Central memory CD4-positive, alpha-beta T cell (primary cell): ENCODE results near the gene NRIP3.
"Not testable (repeated sequence)": the region's sequence is repeated elsewhere in the genome, so short reads cannot be mapped to it uniquely, and the experiment has no call there.

Source experiments
- DNase-seq: peaks from one replicate; pipeline ENCODE4 v3.0.0; 2022

The NRIP3 gene

DNA sequence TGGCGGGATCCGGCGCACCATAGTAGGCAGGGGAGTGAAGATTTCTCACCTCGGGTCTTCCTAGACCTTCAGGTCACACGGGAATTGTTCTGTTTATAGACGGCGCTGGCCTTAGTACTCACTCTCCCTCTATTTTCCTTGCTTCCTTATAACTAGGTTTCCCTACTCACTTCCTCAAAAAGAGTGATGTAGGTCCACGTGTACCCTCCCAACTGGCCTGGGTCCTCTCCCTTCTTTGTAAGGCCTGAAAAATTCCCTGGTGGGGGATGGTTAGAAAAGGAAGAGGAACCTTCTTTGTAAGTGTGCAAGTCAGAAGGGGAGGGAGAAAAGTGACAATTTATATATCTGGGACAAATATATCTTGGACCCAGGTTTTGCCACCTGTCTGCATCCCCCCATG is 36.6 kb downstream of the NRIP3 start:
- no peak for DNase-seq

DNA sequence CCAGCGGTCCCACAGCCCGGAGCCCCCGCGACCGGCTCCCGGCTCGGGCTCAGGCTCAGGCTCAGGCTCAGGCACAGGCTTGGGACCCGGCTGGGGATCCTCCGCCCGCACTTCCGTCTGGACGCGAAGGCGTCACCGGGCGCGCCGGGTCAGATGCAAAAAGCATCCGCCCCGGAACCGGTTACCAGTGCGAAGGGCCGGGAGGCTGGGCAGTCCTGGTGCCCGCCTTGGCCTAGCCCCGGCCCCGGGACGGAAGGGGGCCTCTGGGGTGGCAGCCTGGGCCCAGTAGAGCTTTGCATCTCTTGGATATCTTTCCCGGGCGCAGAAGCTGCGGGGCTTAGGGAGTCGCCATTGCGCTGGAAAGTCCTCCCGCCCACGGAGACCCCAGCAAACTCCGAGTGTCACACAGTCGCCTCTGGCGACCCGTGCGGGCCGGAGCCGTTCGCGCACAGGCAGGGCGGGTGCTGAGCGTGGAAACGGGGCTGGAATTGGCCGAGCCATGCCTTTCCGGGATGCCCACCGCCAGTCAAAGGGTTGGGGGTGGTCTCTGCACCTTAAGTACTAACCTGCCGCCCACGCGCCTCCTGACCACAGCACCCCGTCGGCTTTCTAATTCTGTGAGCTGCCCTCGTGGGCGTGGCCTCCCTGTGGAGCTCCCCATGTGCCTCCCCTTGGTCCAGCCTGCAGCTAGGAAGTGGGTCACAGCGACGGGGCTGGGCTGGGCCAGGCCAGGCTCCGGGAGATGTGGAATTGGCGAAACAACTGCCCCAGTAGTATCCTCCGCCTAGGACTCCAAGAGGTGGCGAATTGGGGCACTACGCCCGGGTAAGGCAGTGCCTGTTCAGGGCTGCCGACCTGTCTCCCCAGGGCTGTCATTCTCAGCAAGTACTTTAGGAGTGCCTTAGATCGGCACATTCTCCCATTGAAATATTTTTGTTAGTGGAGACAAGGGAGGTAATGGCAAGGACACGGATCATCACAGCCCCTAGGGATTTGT is 39.2 kb downstream of the NRIP3 start, which contains the start of gene TMEM9B:
TSS of gene TMEM9B (minus strand) at position 119 of the 997 bp plus-strand sequence. CDS start 129 bp downstream, outside the sequence.
- DNase-seq: peak; percentile 74

DNA sequence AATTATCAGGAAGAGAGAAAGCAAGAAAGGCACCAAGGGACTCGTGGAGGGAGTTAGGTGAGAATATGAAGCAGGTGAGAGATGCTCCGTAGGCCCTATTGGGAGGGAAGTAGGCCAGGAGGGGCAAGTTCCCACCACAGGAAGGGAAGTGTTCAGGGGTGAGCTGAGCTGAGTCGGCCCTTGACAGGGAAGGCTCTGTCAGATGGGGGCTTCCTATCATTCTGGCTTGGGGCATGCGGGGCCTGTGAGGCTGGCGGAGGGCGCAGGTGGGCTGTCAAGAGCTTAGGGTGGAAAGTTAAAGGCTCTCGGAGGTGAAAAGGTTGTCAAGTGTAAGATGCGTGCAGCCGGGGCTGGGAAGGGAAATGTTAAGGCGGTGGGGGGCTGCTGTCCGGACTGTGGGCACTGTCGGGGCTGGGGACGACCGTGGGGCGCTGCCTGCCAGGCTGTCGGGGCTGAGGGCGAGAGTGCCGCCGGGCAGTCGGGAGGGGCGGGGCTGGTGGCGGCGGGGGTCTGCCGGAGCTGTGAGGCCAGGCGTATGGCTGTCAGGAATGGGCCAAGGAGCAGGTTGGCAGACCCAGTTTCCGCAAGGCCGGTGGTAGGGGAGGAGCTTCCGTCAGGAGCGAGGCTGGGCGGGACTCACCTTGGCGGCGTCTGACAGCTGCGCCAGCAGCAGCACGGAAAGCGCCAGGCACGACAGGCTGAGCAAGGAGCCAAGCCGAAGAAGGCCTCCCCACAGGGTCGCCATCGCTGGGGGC is 40.1 kb downstream of the NRIP3 start:
- peak; percentile 74 for DNase-seq

DNA sequence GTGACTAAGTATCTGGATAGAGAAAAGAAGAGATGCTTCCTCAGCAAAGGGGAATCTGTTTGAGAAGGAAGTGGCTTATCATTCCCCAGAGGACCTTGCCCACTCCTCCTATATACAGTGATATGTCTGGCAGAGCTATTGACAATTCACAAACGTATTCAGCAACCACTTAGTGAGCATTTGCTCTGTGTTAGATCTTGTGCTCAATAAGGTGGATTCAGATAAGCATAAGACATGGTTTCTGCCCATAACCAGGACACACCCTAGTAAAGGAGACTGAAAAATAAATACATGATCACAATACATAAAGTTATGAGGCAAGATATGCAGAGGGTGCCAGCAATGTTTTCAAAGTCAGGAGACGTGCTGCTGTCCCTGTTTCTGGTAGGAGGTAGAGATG is 41.0 kb downstream of the NRIP3 start:
- no peak for DNase-seq

- DNase-seq: no peak
Measured at GRCh38 chr11:8961401-8961800, 42.4 kb downstream of the NRIP3 start.

- peak; percentile 12 for DNase-seq
Measured at GRCh38 chr11:8959546-8960166, 44.1 kb downstream of the NRIP3 start.

DNA sequence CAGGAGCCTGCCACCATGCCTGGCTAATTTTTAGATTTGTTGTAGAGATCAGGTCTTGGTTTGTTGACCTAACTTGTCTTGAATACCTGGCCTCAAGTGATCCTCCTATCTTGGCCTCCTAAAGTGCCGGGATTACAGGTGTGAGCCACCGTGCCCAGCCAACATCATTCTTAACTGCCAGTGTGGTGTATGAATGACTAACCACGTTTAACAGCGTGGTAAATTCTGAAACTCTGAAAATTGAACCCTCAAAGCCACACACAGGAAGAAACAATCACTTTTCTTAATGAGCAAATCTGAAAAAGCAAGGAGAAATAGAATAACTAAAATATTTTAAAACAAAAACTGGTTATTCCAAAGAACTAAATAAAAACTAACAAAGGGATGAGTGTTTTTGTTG is 46.9 kb downstream of the NRIP3 start:
- DNase-seq: no peak

GRCh38 chr11:8948886-8949285 is 54.9 kb downstream of the NRIP3 start:
- DNase-seq: no peak

DNA sequence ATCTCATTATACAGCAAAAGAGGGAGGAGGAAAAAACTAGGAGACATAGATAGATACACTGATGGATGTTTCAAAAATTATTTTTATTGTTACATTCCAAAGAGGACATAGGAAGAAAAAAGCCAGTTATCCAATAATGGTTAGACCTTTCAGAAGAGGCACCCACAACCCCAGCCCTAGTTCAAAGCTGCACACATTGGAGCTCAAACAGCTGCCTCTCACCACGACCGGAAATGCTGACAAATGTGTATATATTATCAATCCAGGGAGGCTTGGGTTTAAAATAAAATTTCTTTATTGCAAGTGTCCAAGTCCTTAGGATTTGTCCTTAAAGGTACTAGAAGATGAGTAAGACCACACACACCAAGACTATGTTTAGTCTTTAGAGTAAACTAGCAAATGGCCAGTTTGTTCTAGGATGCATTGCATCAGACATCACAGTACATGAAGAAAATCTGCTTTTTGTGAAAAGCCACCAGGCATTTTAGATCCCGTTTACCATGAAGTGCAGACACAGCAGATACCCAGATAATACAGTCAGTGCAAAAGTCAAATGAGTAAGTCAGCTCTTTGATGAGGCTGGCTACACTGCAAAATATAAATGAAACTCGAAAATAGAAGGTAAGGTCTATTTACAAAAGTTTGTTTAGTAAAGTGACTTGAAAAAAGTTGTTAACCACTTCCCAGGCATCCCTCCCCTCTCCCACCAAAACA is 56.4 kb downstream of the NRIP3 start:
- no peak for DNase-seq

GRCh38 chr11:8942518-8943066 is 61.2 kb downstream of the NRIP3 start, which contains the start of gene ASCL3:
ASCL3 (minus strand) TSS chr11:8943016; CDS start chr11:8938161, 4,855 bp downstream.
- DNase-seq: no peak

GRCh38 chr11:8941341-8942103 is 62.3 kb downstream of the NRIP3 start:
- no peak for DNase-seq

GRCh38 chr11:8937659-8938058 is 66.1 kb downstream of the NRIP3 start:
- no peak for DNase-seq

DNA sequence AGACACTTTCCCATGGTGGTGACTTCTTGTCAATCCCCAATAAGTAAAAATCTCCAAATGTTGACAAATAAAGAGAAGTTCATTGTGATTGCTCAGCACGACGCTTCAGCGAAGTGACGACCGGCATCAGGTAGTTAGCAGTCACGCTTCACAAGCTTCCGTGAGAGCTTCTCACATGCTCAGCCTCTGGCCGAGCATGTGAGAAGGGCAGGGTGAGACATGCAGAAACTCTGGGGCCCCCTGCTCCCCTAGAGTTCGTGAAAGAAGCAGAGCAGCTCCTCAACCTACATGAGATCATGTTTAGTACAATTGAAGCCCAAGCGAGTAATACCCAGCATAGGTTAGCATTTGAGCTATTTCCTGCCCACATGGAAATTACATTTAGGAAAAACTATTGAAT is 66.6 kb downstream of the NRIP3 start:
- DNase-seq: no peak

GRCh38 chr11:8935789-8936188 is 68.0 kb downstream of the NRIP3 start:
- DNase-seq: not testable (repeated sequence)

DNA sequence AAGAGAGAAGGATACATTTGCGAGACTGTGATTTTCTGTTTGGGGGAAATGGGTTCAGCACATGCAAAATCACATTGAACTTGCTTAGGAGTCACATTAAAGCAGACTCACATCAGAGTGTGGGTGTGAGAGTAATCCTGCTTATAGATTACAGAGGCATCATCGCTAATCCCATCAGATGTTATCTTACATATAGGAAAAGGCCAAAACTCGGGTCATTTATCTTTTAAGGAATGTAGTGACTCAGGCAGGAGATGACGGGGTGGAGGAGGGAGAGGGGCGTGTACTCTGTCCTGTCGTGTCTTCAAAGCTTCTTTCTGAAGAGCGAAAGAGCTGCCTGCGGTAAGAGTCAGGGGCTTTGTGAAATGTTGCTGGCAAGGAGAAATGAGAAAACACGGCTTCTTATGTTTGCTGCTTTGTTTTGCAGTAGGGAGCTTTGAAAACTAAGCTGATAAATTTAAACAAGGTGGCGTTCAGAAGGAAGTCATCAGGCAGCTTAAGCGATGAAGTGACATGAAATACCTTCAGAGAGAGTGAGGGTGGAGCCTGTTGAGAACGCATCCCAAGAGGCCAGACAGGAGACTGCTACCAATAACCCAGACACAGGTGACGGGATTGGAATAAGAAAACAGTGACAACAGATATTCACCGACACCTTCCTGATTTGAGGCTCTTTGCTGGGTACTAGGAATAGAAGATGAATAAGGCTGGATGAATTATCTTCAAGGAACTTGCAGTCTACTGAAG is 68.9 kb downstream of the NRIP3 start:
- DNase-seq: no peak

GRCh38 chr11:8933931-8934330 is 69.9 kb downstream of the NRIP3 start:
- DNase-seq: no peak

GRCh38 chr11:8932564-8933180 is 71.1 kb downstream of the NRIP3 start, which contains the start of gene C11orf16:
C11orf16 (minus strand) TSS chr11:8932947; CDS start chr11:8932308, 639 bp downstream.
- no peak for DNase-seq
